Colonic mucosa (tissue), 4 donors: ENCODE data around the gene UBE2F. TPM values are rescaled to one million over a fixed set of nuclear protein-coding genes. Genes with fewer than 3 reads are reported as not detected.

Experiments
- DNase-seq: peaks from one replicate; pipeline ENCODE4 v3.0.0-alpha.2; 2020
- H3K27ac ChIP-seq: fragments of 200-600 bp; one replicate; pipeline ENCODE4 v1.8.0; 2021
- H3K27me3 ChIP-seq: fragments of 200-600 bp; one replicate; pipeline ENCODE4 v1.8.0; 2021
- H3K36me3 ChIP-seq: fragments of 200-600 bp; one replicate; pipeline ENCODE4 v1.8.0; 2021
- H3K4me1 ChIP-seq: fragments of 200-600 bp; one replicate; pipeline ENCODE4 v1.8.0; 2021; ENCODE audit warnings: mild to moderate bottlenecking
- H3K4me3 ChIP-seq: fragments of 200-600 bp; one replicate; pipeline ENCODE4 v1.8.0; 2021
- H3K9ac ChIP-seq, 2 donors: one replicate each; pipeline ENCODE4 v1.7.0; 2013; ENCODE audit warnings: control low read depth in 2 of 2, low read depth in 2 of 2, low read length in 2 of 2
- H3K9me3 ChIP-seq: fragments of 200-600 bp; one replicate; pipeline ENCODE4 v1.8.0; 2021
- intact Hi-C: fragments of 100-400 bp; cut with DNase I; formaldehyde crosslinking; loops from one replicate; pipeline ENCODE4 v1.14.1; 2022
- total RNA-seq, 2 donors: library from RNA; stranded (reverse); fragmentation: NEBNext Ultra II Directional in 1 of 2; extraction: Animal tissue kit (Norgen Biotek cat#: 25700) in 1 of 2; gene quantifications; one replicate each; pipeline ENCODE4 v1.2.1, GENCODE V29; 2021
- TF ChIP-seq, protein P1 (sequence below): fragments of 200-600 bp; IDR thresholded peaks from one replicate; pipeline ENCODE4 v1.8.0; 2022; ENCODE audit warnings: antibody characterized with exemption, mild to moderate bottlenecking
- donor health status: healthy.
- donor health status: DM: no; HTN: no; CAD: no.
- donor health status: DM: no; HTN: no; CAD: no.

UBE2F gene
- total RNA-seq, 2 donors from 2014 or later, result 51.8 to 54.7 TPM

DNA sequence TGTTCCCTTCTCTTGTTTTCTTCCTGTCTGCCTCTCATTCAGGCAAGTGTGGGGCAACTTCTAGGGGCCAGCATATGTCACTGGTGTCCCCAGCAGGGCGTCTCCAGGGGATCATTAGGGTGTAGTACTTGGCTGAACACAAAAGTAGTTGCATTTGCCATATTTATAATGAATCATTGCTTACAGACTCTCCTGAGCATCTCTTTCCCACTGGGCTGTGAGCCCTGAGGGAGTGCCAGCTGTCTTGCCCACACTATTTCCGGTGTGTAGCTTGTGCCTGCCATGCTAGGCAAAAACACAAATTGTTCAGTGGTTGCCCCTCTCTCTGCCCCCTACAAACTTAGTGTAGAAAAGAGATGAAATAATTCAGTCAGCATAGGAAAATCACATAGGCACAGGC is 53.1 kb downstream of the UBE2F start:
- no peak for DNase-seq
- Histone ChIP-seq H3K9ac (no peak overlapping the region), H3K4me1 (no peaks in the 10 kb centered on the region), H3K27me3 (no peaks in the 10 kb centered on the region), H3K36me3 (no peaks in the 10 kb centered on the region), H3K27ac (no peak overlapping the region), H3K9me3 (no peaks in the 10 kb centered on the region), H3K4me3 (no peak overlapping the region)
- TF ChIP-seq, protein P1, sequence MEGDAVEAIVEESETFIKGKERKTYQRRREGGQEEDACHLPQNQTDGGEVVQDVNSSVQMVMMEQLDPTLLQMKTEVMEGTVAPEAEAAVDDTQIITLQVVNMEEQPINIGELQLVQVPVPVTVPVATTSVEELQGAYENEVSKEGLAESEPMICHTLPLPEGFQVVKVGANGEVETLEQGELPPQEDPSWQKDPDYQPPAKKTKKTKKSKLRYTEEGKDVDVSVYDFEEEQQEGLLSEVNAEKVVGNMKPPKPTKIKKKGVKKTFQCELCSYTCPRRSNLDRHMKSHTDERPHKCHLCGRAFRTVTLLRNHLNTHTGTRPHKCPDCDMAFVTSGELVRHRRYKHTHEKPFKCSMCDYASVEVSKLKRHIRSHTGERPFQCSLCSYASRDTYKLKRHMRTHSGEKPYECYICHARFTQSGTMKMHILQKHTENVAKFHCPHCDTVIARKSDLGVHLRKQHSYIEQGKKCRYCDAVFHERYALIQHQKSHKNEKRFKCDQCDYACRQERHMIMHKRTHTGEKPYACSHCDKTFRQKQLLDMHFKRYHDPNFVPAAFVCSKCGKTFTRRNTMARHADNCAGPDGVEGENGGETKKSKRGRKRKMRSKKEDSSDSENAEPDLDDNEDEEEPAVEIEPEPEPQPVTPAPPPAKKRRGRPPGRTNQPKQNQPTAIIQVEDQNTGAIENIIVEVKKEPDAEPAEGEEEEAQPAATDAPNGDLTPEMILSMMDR, result no peak
- intact Hi-C loops, result no loop called here

GRCh38 chr2:238020816-238021215 is 54.0 kb downstream of the UBE2F start:
- Histone ChIP-seq H3K27ac (no peak overlapping the region), H3K4me3 (no peak overlapping the region), H3K9me3 (no peaks in the 10 kb centered on the region), H3K27me3 (no peaks in the 10 kb centered on the region), H3K4me1 (no peaks in the 10 kb centered on the region), H3K36me3 (no peaks in the 10 kb centered on the region), H3K9ac (no peak overlapping the region)
- TF ChIP-seq, protein P1, result no peak
- DNase-seq, result peak; percentile 12
- intact Hi-C loops, result no loop called here

- Histone ChIP-seq H3K9me3 (no peaks in the 10 kb centered on the region), H3K27me3 (no peaks in the 10 kb centered on the region), H3K27ac (no peak overlapping the region), H3K4me1 (no peaks in the 10 kb centered on the region), H3K4me3 (no peak overlapping the region), H3K36me3 (no peaks in the 10 kb centered on the region), H3K9ac (no peak overlapping the region)
- TF ChIP-seq, protein P1, result no peak
- intact Hi-C loops, result no loop called here
- no peak for DNase-seq
Measured at GRCh38 chr2:238021327-238021726, 54.5 kb downstream of the UBE2F start.

DNA sequence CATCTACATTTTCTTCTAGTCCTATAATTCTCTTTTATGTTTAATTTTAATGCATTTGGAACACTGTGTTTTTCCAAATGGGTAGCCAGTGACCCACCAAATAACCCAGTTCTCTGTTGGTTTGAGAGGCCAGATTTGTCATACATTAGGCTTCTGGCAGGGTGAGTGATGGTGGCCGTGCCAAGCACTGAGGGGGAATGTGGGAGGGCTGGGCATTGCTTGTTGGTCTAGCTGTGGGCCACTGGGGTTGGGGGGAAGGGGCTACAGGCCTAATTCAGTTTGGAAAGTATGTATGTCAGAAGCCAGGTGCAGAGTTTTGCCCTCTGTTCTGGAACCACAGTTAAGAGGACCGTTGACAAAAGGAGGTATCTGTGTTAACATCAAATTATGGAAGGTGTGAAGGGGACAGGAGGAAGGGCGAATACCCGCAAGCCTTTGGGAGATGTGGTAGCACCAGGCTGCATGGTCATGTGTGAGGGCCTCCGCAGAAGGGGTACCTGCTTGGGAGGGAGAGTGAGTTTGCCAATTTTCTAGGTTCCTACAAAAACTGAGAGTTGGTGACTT is 55.9 kb downstream of the UBE2F start:
- intact Hi-C loops, result no loop called here
- TF ChIP-seq, protein P1, result no peak
- Histone ChIP-seq H3K4me1 (no peaks in the 10 kb centered on the region), H3K27ac (no peak overlapping the region), H3K36me3 (no peaks in the 10 kb centered on the region), H3K27me3 (no peaks in the 10 kb centered on the region), H3K4me3 (no peak overlapping the region), H3K9me3 (no peaks in the 10 kb centered on the region), H3K9ac (no peak overlapping the region)
- peak; percentile 9 for DNase-seq

- DNase-seq, result peak; percentile 5
- H3K4me1 ChIP-seq, result no peaks in the 10 kb centered on the region
- H3K9ac ChIP-seq, result no peak overlapping the region
- intact Hi-C loops, result no loop called here
- no peak overlapping the region for H3K27ac ChIP-seq
- TF ChIP-seq, protein P1, result no peak
- no peaks in the 10 kb centered on the region for H3K9me3 ChIP-seq
- H3K4me3 ChIP-seq, result no peak overlapping the region
- H3K27me3 ChIP-seq, result no peaks in the 10 kb centered on the region
- H3K36me3 ChIP-seq, result no peaks in the 10 kb centered on the region
Measured at GRCh38 chr2:238023608-238024007, 56.8 kb downstream of the UBE2F start.
